ENCODE data around the gene CENPL. TPM values are rescaled to one million over a fixed set of nuclear protein-coding genes. Genes with fewer than 3 reads are reported as not detected.

The CENPL gene
- total and polyA plus RNA-seq, 9 of the 15 experiments (the other 6 are each of a cell fraction or from before 2014, with no cell fraction given) = 33.0 to 52.7 (median 39.7) TPM

DNA sequence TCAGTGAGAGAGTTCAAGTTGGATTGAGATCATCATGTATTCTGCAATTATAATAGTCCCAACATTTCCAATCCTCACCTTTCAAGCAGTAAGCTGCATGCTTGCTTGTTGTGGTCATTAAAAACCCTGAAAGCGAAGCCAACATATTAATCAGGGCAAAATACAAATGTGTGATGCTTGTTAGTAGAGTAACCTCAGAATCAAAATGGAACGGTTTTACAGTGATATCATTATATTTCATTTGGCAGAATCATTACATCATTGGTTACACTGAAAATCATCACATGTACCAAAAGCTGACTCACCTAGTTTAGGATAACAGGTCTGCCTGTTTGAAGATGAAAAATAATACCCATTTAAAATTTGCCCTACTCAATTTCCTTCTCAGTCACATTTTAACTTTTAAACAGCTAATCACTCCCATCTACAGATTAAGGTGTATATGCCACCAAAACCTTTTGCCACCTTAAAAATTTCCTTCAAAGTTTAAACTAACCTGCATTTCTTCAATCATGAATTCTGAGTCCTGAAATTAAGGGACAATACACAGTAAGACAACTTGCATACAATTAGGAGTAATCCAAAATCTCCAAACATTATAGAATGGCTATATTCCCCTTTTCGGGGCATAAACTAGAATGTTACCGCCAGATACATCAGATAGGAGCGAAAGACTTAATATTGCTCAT lies 39.6 kb upstream of the CENPL start (continued):
- TF ChIP-seq, protein P1, sequence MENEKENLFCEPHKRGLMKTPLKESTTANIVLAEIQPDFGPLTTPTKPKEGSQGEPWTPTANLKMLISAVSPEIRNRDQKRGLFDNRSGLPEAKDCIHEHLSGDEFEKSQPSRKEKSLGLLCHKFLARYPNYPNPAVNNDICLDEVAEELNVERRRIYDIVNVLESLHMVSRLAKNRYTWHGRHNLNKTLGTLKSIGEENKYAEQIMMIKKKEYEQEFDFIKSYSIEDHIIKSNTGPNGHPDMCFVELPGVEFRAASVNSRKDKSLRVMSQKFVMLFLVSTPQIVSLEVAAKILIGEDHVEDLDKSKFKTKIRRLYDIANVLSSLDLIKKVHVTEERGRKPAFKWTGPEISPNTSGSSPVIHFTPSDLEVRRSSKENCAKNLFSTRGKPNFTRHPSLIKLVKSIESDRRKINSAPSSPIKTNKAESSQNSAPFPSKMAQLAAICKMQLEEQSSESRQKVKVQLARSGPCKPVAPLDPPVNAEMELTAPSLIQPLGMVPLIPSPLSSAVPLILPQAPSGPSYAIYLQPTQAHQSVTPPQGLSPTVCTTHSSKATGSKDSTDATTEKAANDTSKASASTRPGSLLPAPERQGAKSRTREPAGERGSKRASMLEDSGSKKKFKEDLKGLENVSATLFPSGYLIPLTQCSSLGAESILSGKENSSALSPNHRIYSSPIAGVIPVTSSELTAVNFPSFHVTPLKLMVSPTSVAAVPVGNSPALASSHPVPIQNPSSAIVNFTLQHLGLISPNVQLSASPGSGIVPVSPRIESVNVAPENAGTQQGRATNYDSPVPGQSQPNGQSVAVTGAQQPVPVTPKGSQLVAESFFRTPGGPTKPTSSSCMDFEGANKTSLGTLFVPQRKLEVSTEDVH (IDR thresholded peaks at IDR 0.05; ENCODE audit: low read depth, partially characterized antibody) = no peak
- TF ChIP-seq MEF2A (IDR thresholded peaks at IDR 0.05; ENCODE audit: control insufficient read depth, low read depth, low read length) (no peak), PHB2 (IDR thresholded peaks at IDR 0.05; ENCODE audit: low read depth) (no peak), RNF2 (IDR thresholded peaks at IDR 0.05) (no peak), GTF2F1 (IDR thresholded peaks at IDR 0.05; ENCODE audit: low read depth, low read length) (no peak), ZFP30 (CRISPR knock-in tag; IDR thresholded peaks at IDR 0.05; ENCODE audit: borderline replicate concordance) (no peak), ZNF354B (CRISPR knock-in tag; IDR thresholded peaks at IDR 0.05) (0 out of 2 replicates have a peak, but pooled peaks have one; percentile 8), E4F1 (CRISPR knock-in tag; IDR thresholded peaks at IDR 0.05; ENCODE audit: borderline replicate concordance) (no peak), FUS (optimal IDR thresholded peaks at IDR 0.05; ENCODE audit: low read depth, low read length) (no peak), ASH1L (IDR thresholded peaks at IDR 0.05; ENCODE audit: borderline replicate concordance, low read depth, partially characterized antibody) (peak; percentile 24), TBL1XR1 (IDR thresholded peaks at IDR 0.05; ENCODE audit: low read length in 2 of 2) (0 out of 4 replicates have a peak, but pooled peaks of 1 of the 2 experiments have one; percentile 17), TAF1 (IDR thresholded peaks at IDR 0.05; ENCODE audit: control insufficient read depth, extremely low read depth, insufficient read depth, low read length, severe bottlenecking) (no peak), ZNF644 (tag; IDR thresholded peaks at IDR 0.05; ENCODE audit: low read depth) (no peak), OTX1 (CRISPR knock-in tag; IDR thresholded peaks at IDR 0.05) (no peak), ZNF707 (CRISPR knock-in tag; conservative IDR thresholded peaks at IDR 0.05) (no peak), FOXJ2 (tag; IDR thresholded peaks at IDR 0.05) (no peak), E2F3 (CRISPR knock-in tag; IDR thresholded peaks at IDR 0.05) (no peak), KDM5B (IDR thresholded peaks at IDR 0.05; ENCODE audit: insufficient replicate concordance, low read depth, low read length) (no peak)
- TF ChIP-seq, protein P2, sequence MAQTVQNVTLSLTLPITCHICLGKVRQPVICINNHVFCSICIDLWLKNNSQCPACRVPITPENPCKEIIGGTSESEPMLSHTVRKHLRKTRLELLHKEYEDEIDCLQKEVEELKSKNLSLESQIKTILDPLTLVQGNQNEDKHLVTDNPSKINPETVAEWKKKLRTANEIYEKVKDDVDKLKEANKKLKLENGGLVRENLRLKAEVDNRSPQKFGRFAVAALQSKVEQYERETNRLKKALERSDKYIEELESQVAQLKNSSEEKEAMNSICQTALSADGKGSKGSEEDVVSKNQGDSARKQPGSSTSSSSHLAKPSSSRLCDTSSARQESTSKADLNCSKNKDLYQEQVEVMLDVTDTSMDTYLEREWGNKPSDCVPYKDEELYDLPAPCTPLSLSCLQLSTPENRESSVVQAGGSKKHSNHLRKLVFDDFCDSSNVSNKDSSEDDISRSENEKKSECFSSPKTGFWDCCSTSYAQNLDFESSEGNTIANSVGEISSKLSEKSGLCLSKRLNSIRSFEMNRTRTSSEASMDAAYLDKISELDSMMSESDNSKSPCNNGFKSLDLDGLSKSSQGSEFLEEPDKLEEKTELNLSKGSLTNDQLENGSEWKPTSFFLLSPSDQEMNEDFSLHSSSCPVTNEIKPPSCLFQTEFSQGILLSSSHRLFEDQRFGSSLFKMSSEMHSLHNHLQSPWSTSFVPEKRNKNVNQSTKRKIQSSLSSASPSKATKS (CRISPR knock-in tag; IDR thresholded peaks at IDR 0.05) = no peak
- TF ChIP-seq, protein P3, sequence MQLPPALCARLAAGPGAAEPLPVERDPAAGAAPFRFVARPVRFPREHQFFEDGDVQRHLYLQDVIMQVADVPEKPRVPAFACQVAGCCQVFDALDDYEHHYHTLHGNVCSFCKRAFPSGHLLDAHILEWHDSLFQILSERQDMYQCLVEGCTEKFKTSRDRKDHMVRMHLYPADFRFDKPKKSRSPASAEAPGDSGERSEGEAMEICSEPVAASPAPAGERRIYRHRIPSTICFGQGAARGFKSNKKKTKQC (CRISPR knock-in tag; IDR thresholded peaks at IDR 0.05) = no peak
